ENCODE results near the gene FIBP. TPM values are rescaled to one million over a fixed set of nuclear protein-coding genes. Genes with fewer than 3 reads are reported as not detected.

Gene FIBP
- total RNA-seq, 1 experiment from 2014 or later: 105 TPM

DNA sequence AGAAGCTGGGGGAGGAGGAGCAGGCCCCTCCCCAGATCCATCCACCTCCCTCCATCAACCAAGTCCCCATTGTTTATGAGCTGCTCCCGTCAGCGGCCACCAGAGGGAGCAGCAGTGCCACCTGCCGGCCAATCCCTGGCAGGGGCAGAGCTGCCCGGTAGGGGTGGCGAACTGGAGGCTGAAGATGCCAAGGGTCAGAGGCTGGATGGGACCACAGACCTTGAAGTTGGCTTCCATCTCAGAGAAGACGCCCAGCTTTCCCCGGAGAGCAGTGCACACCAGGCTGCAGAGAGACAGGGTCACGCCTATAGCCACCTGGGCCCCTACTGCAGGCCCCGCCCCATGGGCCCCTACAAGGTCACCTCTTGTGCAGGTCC lies 3.6 kb downstream of the FIBP start:
- H3K36me3 ChIP-seq (ENCODE audit: low read depth): peaks cover 18% of the 10 kb centered on the region; the same call in 1 of the 2 replicates
- no peak overlapping the region for H3K4me2 ChIP-seq
- no peaks in the 10 kb centered on the region for H4K20me1 ChIP-seq (ENCODE audit: insufficient read depth)
- no peak overlapping the region for H3K27ac ChIP-seq
- peaks cover 16% of the 10 kb centered on the region for H3K79me2 ChIP-seq (ENCODE audit: low read depth)
- no peaks in the 10 kb centered on the region for H3K9me2 ChIP-seq (ENCODE audit: insufficient read depth)
- peaks cover 22% of the 10 kb centered on the region for H3K4me1 ChIP-seq (replicated peaks; ENCODE audit: insufficient read depth)
- ChIA-PET CTCF (interaction anchor here (0.5 to 1.9 kb wide), 15 partner anchors 13 to 486 kb away, joined by 3 to 11 read pairs (median 5); partner anchors contain the start of genes KAT5 and SIPA1), POLR2A (ENCODE audit: unreplicated experiment) (interaction anchor here (0.5 to 1.0 kb wide), 8 partner anchors 13 to 1483 kb away, joined by 3 to 14 read pairs (median 4); no protein-coding TSS in a partner anchor)
- no TSS peak for BruUV-seq (replicated peaks)
- no peaks in the 10 kb centered on the region for H3K27me3 ChIP-seq (ENCODE audit: insufficient read depth, low read depth)
- H2AFZ ChIP-seq: no peak overlapping the region
- H3K9me3 ChIP-seq (ENCODE audit: insufficient read depth, low read depth): no peaks in the 10 kb centered on the region
- peak; percentile 58 to 85 for DNase-seq
- no peak for TF ChIP-seq EZH2 (IDR thresholded peaks at IDR 0.05; ENCODE audit: low read depth)
- TF ChIP-seq, protein P1, sequence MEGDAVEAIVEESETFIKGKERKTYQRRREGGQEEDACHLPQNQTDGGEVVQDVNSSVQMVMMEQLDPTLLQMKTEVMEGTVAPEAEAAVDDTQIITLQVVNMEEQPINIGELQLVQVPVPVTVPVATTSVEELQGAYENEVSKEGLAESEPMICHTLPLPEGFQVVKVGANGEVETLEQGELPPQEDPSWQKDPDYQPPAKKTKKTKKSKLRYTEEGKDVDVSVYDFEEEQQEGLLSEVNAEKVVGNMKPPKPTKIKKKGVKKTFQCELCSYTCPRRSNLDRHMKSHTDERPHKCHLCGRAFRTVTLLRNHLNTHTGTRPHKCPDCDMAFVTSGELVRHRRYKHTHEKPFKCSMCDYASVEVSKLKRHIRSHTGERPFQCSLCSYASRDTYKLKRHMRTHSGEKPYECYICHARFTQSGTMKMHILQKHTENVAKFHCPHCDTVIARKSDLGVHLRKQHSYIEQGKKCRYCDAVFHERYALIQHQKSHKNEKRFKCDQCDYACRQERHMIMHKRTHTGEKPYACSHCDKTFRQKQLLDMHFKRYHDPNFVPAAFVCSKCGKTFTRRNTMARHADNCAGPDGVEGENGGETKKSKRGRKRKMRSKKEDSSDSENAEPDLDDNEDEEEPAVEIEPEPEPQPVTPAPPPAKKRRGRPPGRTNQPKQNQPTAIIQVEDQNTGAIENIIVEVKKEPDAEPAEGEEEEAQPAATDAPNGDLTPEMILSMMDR (conservative IDR thresholded peaks at IDR 0.05): peak; percentile 98
- peaks cover 37% of the 10 kb centered on the region; the same call in 1 of the 2 replicates for H3F3A ChIP-seq (ENCODE audit: insufficient read depth, low read depth)
- H3K4me3 ChIP-seq: no peak overlapping the region
- intact Hi-C loops (cut with micrococcal nuclease; ENCODE audit: unreplicated experiment): loop anchor here (1.0 to 10.0 kb wide), 4 partner anchors 105 to 247 kb away; partner anchors contain the start of gene SIPA1

DNA sequence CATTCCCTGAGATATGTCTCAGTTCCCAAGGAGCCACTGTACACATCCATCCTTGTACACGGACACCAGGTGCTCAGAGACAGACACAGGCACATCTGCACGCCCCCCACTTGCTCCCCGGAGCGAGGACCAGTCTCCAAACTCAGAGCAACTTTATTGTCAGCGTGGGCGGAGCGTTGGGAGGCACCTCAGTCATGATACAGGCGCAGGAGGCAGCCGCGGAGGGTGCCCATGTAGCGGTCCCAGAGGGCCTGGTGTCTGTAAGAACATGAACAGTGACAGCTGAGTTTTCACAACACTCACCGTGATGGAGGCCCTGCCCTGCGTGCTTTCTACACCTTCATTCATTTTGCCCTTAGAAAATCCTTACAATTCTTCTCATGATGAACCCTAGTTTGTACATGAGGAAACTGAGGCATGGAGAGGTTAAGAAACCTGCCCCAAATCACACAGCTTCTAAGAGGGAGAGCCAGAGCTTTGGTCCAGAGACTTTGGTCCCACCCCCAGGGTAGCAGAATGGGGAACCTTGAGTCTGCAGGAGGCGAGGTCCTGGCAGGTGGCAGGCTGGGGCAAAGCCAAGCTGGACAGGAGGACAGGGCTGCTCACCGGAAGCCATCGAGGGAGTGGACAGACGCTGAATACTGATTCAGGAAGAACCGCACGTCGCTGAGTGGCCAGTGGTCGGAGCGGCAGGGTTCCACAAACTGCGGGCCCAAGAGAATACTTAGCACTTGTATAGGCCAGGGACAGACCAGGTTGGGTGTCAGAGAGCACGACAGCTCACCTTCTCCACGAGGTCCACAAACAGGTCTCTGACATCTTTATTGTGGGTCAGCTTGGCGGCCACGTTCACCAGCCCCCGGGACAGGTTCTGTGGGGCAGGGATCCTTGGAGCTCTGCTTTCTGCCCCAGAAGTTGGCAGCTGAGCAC lies 4.2 kb downstream of the FIBP start:
- no peak overlapping the region for H3K4me2 ChIP-seq

More for the DNA sequence above, 4.2 kb downstream of the FIBP start:
- H3K4me1 ChIP-seq (replicated peaks; ENCODE audit: insufficient read depth): peaks cover 16% of the 10 kb centered on the region
- BruUV-seq (replicated peaks): no TSS peak
- no peaks in the 10 kb centered on the region for H3K27me3 ChIP-seq (ENCODE audit: insufficient read depth, low read depth)
- H3K36me3 ChIP-seq (ENCODE audit: low read depth): peaks cover 18% of the 10 kb centered on the region; the same call in 1 of the 2 replicates
- ChIA-PET CTCF (interaction anchor here (0.5 to 1.9 kb wide), 13 partner anchors 22 to 486 kb away, joined by 3 to 11 read pairs (median 5); partner anchors contain the start of genes KAT5 and SIPA1), POLR2A (ENCODE audit: unreplicated experiment) (interaction anchor here (0.6 to 1.0 kb wide), 5 partner anchors 13 to 1483 kb away, joined by 3 to 8 read pairs (median 4); no protein-coding TSS in a partner anchor)
- intact Hi-C loops (cut with micrococcal nuclease; ENCODE audit: unreplicated experiment): loop anchor here (1.0 to 10.0 kb wide), 3 partner anchors 105 to 181 kb away; no protein-coding TSS in a partner anchor
- no peak overlapping the region for H2AFZ ChIP-seq
- no peaks in the 10 kb centered on the region for H4K20me1 ChIP-seq (ENCODE audit: insufficient read depth)
- no peak overlapping the region for H3K27ac ChIP-seq
- DNase-seq: no peak
- H3K9me3 ChIP-seq (ENCODE audit: insufficient read depth, low read depth): no peaks in the 10 kb centered on the region
- peaks cover 16% of the 10 kb centered on the region for H3K79me2 ChIP-seq (ENCODE audit: low read depth)
- no peaks in the 10 kb centered on the region for H3K9me2 ChIP-seq (ENCODE audit: insufficient read depth)
- peaks cover 32% of the 10 kb centered on the region; the same call in 1 of the 2 replicates for H3F3A ChIP-seq (ENCODE audit: insufficient read depth, low read depth)
- TF ChIP-seq, protein P1 (conservative IDR thresholded peaks at IDR 0.05): no peak
- no peak for TF ChIP-seq EZH2 (IDR thresholded peaks at IDR 0.05; ENCODE audit: low read depth)
- H3K4me3 ChIP-seq: no peak overlapping the region

Measured in PC-9 (cell line).